NT2/D1 (cell line): ENCODE measurements around the gene TARS1.

Experiments used
- YY1 ChIP-seq: IDR thresholded peaks from 2 replicates; pipeline ENCODE4 v1.6.1; 2011; ENCODE audit not compliant: insufficient read length, insufficient read depth
- ZNF274 ChIP-seq: IDR thresholded peaks from 2 replicates; pipeline ENCODE4 v1.6.1; 2011; ENCODE audit warnings: mild to moderate bottlenecking, low read depth, low read length

DNA sequence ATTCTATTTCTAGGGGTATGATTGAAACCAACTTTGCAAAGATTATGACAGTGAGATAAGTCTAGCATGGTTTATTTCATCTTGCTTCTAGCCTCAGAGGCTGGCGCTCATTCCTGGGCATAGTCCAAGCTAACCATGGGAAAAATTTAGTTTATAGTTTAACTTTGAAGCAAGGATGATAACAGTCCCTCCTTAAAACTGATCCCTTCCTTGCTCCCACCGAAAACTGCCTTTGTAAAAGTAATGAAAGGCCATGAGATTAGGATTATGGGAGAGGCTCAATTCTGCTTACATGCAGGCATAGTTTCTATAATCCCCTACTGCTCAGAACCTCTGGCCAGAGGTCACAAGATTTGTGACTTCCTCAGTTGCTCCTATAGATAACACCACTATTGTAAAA, 75.7 kb downstream of the TARS1 start:
- TF ChIP-seq ZNF274 (no peak), YY1 (no peak)
